ENCODE data around the gene TRAPPC2.

The TRAPPC2 gene

DNA sequence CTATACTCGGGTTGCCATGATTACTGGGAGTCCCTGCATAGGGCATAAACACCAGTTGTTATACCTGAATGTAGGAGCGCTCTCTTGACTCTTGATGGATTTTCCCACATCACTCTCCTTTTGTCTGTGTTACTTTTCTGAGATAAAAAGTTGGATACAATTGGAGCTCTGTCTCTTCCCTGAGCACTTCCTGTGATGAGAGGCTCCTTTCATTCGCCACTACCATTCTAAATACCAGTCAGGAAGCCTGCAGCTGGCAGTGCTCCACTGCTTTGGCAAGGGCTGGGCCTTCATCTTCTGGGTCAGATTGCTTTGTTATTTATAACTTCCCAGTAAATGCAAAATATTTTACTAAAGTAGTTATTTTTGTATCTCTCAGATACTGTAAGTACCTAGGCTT, 67.6 kb downstream of the TRAPPC2 start:
- DNase-seq (ENCODE audit: low read depth, low spot score): no peak
- TF ChIP-seq EZH2 (IDR thresholded peaks at IDR 0.05): no peak
- no peak for TF ChIP-seq FOXP2 (optimal IDR thresholded peaks at IDR 0.05; ENCODE audit: control extremely low read depth, extremely low read length, insufficient read depth)
- no peak for TF ChIP-seq POLR2AphosphoS5 (IDR thresholded peaks at IDR 0.05; ENCODE audit: borderline replicate concordance, low read depth, low read length)
- H3K9ac ChIP-seq (ENCODE audit: insufficient read length): no peak overlapping the region
- no peaks in the 10 kb centered on the region; the same call in 1 of the 2 replicates for H3K36me3 ChIP-seq (ENCODE audit: insufficient read depth, low read length)
- H3K4me3 ChIP-seq: no peak overlapping the region
- no peaks in the 10 kb centered on the region for H3K9me3 ChIP-seq (ENCODE audit: low read depth, low read length)
- no peak overlapping the region for H3K27ac ChIP-seq

DNA sequence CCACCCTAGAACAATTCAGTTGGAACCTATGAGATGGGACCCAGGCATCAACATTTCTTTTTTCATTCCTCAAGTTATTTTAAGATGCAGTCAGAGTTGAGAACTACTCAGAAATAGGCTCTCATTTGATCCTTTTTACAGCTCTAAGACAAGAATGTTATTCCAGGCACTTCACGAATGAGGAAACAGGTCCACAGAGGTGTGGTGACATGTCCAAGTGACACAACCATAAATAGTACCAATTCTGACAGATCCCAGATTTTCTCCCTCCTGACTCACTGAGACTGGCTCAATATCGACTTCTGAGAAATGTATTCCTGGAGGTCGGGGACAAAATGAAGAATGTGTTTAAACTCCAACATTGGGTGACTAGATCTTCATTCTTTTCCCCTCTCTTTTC, 70.4 kb downstream of the TRAPPC2 start:
- H3K27ac ChIP-seq: no peak overlapping the region
- H3K4me3 ChIP-seq: no peak overlapping the region
- no peaks in the 10 kb centered on the region; the same call in 1 of the 2 replicates for H3K36me3 ChIP-seq (ENCODE audit: insufficient read depth, low read length)
- no peak overlapping the region for H3K9ac ChIP-seq (ENCODE audit: insufficient read length)
- no peak for DNase-seq (ENCODE audit: low read depth, low spot score)
- no peaks in the 10 kb centered on the region for H3K9me3 ChIP-seq (ENCODE audit: low read depth, low read length)
- TF ChIP-seq FOXP2 (optimal IDR thresholded peaks at IDR 0.05; ENCODE audit: control extremely low read depth, extremely low read length, insufficient read depth) (no peak), EZH2 (IDR thresholded peaks at IDR 0.05) (no peak)

DNA sequence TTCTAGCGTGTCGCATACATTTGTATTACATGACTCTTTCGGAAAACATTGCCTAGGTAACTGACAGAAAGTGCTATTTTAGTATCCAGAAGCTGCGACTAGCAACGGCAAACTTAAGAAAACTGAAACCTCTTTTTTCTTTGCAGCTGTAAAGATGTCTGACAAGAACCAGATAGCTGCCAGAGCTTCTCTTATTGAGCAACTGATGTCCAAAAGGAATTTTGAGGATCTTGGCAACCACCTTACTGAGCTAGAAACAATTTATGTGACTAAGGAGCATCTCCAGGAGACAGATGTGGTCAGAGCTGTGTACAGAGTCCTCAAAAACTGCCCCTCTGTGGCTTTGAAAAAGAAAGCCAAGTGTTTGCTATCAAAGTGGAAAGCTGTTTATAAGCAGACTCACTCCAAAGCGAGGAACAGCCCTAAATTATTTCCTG, 72.0 kb downstream of the TRAPPC2 start:
- Histone ChIP-seq H3K27ac (no peak overlapping the region), H3K36me3 (ENCODE audit: insufficient read depth, low read length) (no peaks in the 10 kb centered on the region; the same call in 1 of the 2 replicates), H3K9ac (ENCODE audit: insufficient read length) (no peak overlapping the region), H3K4me3 (no peak overlapping the region), H3K9me3 (ENCODE audit: low read depth, low read length) (no peaks in the 10 kb centered on the region)
- DNase-seq (ENCODE audit: low read depth, low spot score): no peak
- no peak for TF ChIP-seq FOXP2 (optimal IDR thresholded peaks at IDR 0.05; ENCODE audit: control extremely low read depth, extremely low read length, insufficient read depth)
- TF ChIP-seq EZH2 (IDR thresholded peaks at IDR 0.05): no peak
- TF ChIP-seq POLR2AphosphoS5 (IDR thresholded peaks at IDR 0.05; ENCODE audit: borderline replicate concordance, low read depth, low read length): no peak

All from SK-N-MC (cell line).